Measurements from ENCODE around the gene YTHDC2.

YTHDC2 gene

GRCh38 chr5:113513384-113514288, at the start of gene YTHDC2:
TSS of gene YTHDC2 (plus strand) at chr5:113513694. CDS start at chr5:113513896, 202 bp downstream.
- DNase-seq (ENCODE audit: low read depth in 3 of 3): peak; percentile 71 to 76 (median 73)

DNA sequence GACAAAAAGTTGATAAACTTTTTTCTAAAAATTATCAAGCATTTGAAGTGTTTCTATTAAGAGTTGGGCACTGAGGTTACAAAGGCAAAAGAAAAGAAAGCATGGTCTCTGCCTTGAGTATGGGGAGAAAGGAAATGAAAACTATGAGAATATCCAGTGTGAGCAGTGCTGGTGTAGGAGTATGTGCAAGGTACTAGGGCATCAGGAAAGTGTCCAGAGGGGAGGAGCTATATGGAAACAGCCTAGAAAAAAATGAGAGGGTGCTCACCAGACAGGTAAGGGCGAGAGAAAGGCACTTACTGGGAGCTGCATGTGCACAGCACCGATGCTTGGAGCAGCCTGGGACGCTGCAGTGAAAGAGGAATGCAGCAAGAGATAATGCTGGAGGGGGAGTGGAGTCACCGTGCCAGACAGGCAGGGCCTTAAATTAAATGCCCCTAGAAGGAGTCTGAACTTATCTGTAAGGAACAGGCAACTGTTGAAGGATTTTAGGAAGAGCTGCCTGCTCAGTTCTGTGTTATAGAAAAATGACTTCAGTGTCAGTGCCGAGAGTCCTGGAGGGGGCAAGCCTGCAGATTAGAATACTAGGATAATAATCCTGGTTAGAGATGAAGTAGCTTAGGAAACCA, 39.3 kb upstream of the YTHDC2 start:
- DNase-seq (ENCODE audit: low read depth in 3 of 3): no peak

DNA sequence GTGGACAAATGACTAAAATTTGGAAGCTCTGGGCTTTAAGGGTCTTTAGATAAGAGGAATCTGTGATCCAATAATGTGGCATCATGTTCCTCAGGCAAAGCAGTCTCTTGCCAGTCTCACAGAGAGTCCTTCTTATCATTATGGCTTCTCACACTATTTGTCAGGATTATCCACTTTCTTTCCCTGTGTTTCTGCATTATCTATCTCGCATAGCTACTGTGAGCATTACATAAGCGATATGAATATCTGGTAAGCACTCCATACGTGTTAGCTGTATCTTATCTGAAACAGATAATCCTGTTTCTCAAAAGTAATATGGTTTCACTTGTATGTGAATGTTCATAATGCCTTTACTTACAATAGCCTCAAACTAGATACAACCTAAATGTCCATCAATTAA, 34.8 kb upstream of the YTHDC2 start:
- DNase-seq (ENCODE audit: low read depth in 3 of 3): no peak

- no peak for DNase-seq (ENCODE audit: low read depth in 3 of 3)
These were observed 33.3 kb upstream of the YTHDC2 start for GRCh38 chr5:113480243-113480642.

- DNase-seq (ENCODE audit: low read depth in 3 of 3): no peak
These were observed 26.1 kb upstream of the YTHDC2 start for GRCh38 chr5:113487416-113487780.

DNA sequence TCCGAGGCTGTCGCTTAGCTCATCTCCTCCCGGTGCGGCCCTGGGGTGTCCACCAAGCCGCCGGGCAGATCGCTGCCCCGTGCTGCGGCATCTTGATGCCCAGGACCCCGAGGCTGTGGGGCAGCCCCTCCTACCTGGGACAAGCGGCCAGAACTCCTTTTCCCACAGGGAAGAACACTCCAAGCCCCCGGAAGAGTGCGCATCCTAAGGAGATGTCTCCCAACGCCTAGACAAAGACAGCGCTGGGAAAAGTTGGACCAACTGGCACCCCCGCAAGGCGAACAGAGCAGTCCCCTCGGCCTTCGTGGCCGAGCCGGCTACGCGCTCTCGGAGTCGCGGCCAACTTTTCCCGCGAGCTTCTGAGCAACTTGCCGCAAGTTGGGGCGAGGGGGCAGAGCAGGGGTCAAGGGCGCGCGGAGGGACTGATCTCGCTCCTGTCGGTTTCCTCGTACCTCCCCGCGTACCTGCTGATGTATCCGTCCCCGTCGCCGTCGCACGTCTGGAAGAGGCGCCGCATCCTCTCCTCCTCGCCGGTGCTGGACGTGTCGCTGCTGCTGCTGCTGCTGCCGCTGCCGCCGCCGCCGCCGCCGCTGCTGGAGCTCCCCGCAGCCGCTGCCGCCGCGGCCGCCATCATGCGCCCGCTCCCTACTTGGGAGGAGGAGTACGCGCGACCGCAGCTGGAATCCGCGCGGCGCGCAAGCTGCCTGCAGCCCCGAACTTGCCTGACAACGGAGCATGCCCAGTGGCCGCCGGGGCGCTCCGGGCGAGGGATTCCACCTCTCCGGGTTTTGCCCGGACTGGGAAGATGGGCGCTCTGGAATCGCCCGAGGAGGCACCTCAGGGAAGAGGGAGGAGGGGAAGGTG, 25.5 kb upstream of the YTHDC2 start, which contains the start of gene MCC:
MCC (minus strand) TSS at position 673 of the 864 bp plus-strand sequence.
- no peak for DNase-seq (ENCODE audit: low read depth in 3 of 3)

DNA sequence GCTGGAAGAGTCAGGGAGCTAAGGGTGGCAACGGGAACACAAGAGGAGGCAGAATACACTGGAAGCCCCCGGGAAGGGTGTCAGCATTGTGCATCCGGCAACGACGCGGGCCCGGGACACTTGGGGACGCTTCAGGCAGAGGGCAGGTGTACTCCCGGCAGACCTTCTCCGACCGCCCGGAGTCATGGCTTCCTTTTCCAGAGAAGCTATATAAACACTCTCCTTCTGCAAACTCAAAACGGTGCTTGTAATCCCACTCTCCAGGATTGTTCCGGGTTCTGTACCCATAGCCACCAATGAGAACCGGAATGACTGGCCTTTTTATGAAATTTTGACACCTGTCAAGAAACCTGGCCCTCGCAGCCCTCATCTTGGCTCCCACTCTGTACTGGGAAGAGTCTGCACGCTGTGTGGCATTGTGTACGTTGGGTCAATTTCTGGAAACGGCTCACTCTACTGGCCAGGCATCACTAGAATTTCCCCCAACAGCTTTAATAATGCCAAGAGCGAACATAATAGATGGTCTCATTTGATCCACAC, 24.8 kb upstream of the YTHDC2 start:
- DNase-seq (ENCODE audit: low read depth in 3 of 3): no peak

- no peak for DNase-seq (ENCODE audit: low read depth in 3 of 3)
These were observed 24.2 kb upstream of the YTHDC2 start for GRCh38 chr5:113489299-113489698.

- DNase-seq (ENCODE audit: low read depth in 3 of 3): no peak
These were observed 23.2 kb upstream of the YTHDC2 start for GRCh38 chr5:113490317-113490716.

DNA sequence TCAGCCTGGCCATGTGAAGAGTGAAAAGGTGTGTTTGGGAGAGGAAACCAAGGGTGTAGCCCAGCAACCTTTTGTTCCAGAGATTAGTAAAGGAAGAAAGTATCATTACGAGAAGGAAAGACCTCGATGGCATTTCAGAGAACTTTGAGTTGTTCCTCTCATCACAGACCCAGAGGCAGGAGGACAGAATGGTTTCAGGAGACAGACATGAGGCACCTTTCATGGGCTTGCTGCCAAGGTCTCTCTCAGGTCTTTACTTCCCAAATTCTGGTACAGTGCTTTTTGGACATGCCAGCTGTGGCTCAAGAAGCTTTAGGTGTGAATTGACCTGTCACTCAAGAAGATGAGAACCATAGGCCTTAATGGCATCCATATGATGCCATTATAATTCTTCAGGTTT, 22.5 kb upstream of the YTHDC2 start:
- DNase-seq (ENCODE audit: low read depth in 3 of 3): no peak

GRCh38 chr5:113493446-113493845, 20.0 kb upstream of the YTHDC2 start:
- DNase-seq (ENCODE audit: low read depth in 3 of 3): no peak

- DNase-seq (ENCODE audit: low read depth in 3 of 3): no peak
These were observed 18.1 kb upstream of the YTHDC2 start for GRCh38 chr5:113495422-113495841.

- DNase-seq (ENCODE audit: low read depth in 3 of 3): no peak
These were observed 11.4 kb upstream of the YTHDC2 start for GRCh38 chr5:113502073-113502472.

- DNase-seq (ENCODE audit: low read depth in 3 of 3): no peak
These were observed 10.3 kb upstream of the YTHDC2 start for GRCh38 chr5:113503146-113503545.

DNA sequence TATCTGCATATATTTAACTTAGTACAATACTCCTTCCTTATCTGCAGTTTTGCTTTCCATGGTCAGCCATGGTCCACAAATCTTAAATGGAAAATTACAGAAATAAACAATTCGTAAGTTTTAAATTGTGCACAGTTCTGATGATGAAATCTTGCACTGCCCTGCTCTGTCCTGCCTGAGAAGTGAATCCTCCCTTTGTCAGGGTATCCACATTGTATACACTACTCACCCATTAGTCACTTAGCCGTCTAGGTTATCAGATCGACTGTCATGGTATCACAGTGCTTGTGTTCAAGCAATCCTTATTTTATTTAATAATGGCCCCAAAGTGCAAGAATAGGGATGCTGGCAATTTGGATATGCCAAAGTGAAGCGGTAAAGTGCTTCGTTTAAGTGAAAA, 8.3 kb upstream of the YTHDC2 start:
- no peak for DNase-seq (ENCODE audit: low read depth in 3 of 3)

GRCh38 chr5:113507601-113508000, 5.9 kb upstream of the YTHDC2 start:
- no peak for DNase-seq (ENCODE audit: low read depth in 3 of 3)

GRCh38 chr5:113508756-113509155, 4.7 kb upstream of the YTHDC2 start:
- no peak for DNase-seq (ENCODE audit: low read depth in 3 of 3)

DNA sequence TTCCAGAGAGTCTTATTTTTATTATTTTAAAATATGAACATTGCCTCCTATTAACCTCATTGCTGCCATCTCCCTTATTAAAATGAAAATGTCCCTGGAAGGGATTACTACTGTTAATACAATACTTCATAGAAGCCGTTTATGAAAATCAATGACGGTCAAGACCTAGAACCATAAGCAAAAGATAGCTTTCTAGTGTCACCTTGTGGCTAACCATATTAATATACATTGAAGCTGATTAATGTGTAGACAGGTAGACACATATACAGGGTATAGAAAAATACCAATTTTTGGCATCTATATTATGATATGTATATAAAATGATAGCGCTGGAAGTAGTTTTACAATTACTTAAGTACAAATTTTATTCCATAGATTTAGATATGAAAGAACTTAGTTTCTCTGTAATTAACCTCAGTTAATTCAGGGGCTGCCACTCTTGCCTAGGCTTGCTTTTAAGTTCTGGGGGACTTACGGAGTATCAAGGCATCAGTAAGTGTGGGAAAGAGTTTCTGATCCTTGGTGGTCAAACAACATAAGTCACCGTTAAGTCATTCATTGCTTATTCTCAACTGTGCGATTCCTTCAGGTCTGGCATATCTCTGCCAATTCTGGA, 2.5 kb upstream of the YTHDC2 start:
- DNase-seq (ENCODE audit: low read depth in 3 of 3): no peak

DNA sequence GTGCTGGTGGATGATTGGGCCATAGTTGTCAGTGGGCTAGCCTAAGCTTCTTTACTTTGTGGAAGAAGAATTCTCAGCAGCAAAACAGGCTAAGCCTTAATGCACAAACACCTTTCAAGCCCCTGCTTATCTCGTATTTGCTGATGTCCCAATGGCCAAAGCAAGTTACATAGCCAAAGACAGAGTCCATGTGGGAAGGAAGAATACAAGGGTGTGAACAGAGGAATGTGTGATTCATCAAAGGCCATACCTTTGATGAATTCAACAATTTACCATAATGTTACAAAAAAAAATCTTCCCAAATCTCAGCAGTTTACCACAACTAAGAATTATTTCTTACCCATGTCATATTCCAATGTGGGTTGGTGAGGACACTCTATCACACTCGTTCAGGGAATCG, 1.2 kb upstream of the YTHDC2 start:
- DNase-seq (ENCODE audit: low read depth in 3 of 3): no peak

GRCh38 chr5:113514289-113514635, 768 bp downstream of the YTHDC2 start:
- DNase-seq (ENCODE audit: low read depth in 3 of 3): peak in 1 of 3 experiments; percentile 12

- no peak for DNase-seq (ENCODE audit: low read depth in 3 of 3)
These were observed 5.4 kb downstream of the YTHDC2 start for GRCh38 chr5:113518884-113519283.

DNA sequence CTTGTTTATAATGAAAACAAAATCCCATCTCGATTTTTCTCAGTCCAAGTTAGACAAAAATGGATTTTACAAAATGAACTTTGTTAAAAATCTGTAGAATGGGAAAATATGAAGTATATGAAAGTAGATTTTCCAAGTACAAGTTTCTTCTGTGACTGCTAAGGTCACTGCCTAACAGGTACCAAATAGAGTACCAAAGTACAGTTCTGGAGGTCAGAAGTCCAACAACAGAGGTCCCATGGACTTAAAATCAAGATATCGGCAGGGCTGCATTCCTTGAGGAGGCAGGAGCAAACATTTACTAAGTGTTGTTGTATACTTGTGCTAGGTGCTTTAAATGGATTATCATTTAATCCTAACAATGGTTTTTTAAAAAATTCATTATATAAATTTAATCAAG, 5.9 kb downstream of the YTHDC2 start:
- no peak for DNase-seq (ENCODE audit: low read depth in 3 of 3)

Measured in stimulated activated CD4-positive, alpha-beta T cell treated with anti-CD3 and anti-CD28 coated beads, TNF-alpha, amount 100 ng/mL, for 4 hours (primary cell).